Activated T-cell treated with anti-CD3 and anti-CD28 coated beads, Interleukin-2, amount 50 U/mL, for 4 hours (primary cell): ENCODE data around the gene KAT2A. TPM values are rescaled to one million over a fixed set of nuclear protein-coding genes. Genes with fewer than 3 reads are reported as not detected.
"Not testable (repeated sequence)": the region's sequence is repeated elsewhere in the genome, so short reads cannot be mapped to it uniquely, and the experiment has no call there.

Source experiments
- ATAC-seq, 2 donors: fragments of 200-7000 bp; cut with Tn5 transposase; one replicate each; pipeline ENCODE4 v1.10.0; 2021
- DNase-seq: peaks from one replicate; pipeline ENCODE4 v3.0.0-alpha.2; 2020
- H3K27me3 Mint-ChIP-seq: one replicate; pipeline ENCODE4 v1.8.0; 2021; ENCODE audit warnings: low read depth, mixed read lengths
- H3K36me3 Mint-ChIP-seq: one replicate; pipeline ENCODE4 v1.8.0; 2022; ENCODE audit warnings: mixed read lengths; ENCODE audit not compliant: insufficient read depth
- H3K4me1 Mint-ChIP-seq: one replicate; pipeline ENCODE4 v1.8.0; 2021; ENCODE audit warnings: low read depth, mixed read lengths
- H3K4me3 Mint-ChIP-seq: one replicate; pipeline ENCODE4 v1.8.0; 2021; ENCODE audit warnings: mild to moderate bottlenecking, moderate library complexity, mixed read lengths
- H3K9me3 Mint-ChIP-seq: one replicate; pipeline ENCODE4 v1.8.0; 2021; ENCODE audit warnings: mixed read lengths
- total RNA-seq, 3 donors: library from RNA; stranded (reverse); gene quantifications; one replicate each; pipeline ENCODE4 v1.2.1, GENCODE V29; 2021

Gene KAT2A
- total RNA-seq, result 10 to 100 TPM; 70.1 to 92.5 (median 82.4) TPM

DNA sequence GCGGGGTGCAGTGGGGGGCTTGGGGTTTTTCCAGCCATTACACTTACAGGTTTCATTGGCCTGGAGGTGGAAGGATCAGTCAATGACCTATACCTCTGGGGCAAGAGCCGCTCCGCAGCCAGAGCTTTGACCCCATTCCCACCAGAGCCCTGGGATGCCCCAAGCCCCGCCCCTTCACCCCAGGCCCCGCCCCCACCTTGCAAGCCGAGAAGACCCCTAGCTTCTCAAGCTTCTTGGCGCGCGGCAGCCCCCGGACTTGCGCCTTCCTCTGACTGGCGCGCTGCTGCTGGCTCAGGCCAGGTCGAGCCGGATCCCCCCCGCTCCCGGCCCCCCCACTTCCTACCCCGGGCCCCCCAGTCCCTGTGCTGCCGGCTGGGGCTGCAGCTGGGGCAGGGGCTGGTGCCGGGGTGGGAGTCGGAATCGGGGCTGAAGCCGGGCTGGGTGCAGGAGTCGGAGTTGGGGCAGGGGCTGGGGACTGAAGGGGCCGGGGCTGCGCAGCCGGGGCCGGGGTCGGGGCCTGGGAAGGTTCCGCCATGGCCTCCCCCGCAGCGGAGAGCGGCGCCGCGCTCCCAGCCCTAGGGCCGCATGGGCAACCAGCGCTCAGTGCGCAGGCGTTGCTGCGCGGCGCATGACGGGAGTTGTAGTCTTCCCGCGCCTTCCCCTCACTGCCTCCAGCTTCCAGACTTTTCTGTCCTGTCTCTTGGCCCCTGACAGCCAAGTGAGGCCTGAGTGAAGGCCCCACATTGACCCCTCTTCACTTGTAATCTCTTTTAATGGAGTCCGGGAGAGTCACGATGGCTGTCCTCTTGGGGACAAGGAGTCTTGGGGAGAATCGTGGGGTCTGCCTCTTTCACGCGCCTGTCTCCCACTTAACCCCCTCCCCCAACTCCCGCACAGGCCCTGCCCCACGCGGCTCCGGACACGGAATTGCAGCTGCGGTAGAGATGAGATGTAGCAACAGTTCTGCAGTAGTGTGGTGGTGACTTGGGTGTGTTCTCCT, at the start of gene KAT2A:
TSS of gene KAT2A (minus strand) at position 598 of the 1,000 bp plus-strand sequence. CDS start at position 535, 63 bp downstream.
- Mint-ChIP-seq H3K9me3 (no peaks in the 10 kb centered on the region), H3K27me3 (no peaks in the 10 kb centered on the region), H3K4me3 (peak within 1 kb of the TSS; percentile 75), H3K36me3 (peaks cover 18% of the 10 kb centered on the region), H3K4me1 (peaks cover 15% of the 10 kb centered on the region)
- ATAC-seq, result peak; percentile 95 to 96
- peak; percentile 71 for DNase-seq

DNA sequence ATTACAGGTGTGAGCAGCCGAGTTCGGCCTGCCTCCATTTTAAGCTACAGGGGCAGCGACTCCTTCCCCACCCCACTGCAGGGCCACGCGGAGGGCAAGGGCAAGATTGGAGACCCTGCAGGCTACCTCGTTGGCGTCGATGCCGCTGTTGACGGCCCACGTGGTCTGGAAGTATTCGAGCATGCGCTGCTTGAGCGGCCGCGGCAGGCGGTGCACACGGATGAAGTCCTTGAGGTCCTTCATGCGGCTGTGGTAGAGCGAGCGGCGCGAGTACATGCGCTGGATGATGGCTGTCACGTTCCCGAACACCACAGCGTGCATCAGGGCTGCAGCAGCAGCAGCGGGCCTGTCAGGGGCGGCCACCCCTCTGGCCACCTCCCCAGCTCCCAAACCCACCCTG, 48.2 kb upstream of the KAT2A start:
- no peak for DNase-seq
- no peaks in the 10 kb centered on the region for H3K27me3 Mint-ChIP-seq
- no peaks in the 10 kb centered on the region for H3K4me1 Mint-ChIP-seq

DNA sequence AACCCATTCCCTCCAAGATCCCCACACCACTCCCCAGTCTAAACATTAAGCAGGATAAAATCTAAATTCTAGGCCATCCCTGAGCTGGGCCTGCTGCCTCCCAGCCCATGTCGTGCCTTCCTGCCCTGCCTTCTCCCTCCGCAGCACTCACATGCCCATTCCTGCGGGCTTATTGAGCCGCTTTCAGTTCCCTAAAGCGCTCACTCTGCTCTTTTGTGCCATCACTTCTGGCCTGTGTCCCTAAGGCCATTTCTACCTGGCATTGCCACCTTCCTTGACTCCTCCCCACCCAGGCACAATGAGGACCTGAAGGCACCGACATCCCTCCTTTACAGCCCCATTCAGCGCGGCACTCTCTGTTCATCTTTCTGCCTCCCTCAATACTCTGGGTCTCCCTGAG, 46.6 kb upstream of the KAT2A start:
- DNase-seq (no peak), ATAC-seq (no peak)
- H3K36me3 Mint-ChIP-seq, result no peaks in the 10 kb centered on the region
- H3K4me1 Mint-ChIP-seq, result no peaks in the 10 kb centered on the region
- H3K9me3 Mint-ChIP-seq, result no peaks in the 10 kb centered on the region
- no peaks in the 10 kb centered on the region for H3K27me3 Mint-ChIP-seq
- H3K4me3 Mint-ChIP-seq, result no peak overlapping the region

More for the DNA sequence above, 48.2 kb upstream of the KAT2A start:
- Mint-ChIP-seq H3K9me3 (no peaks in the 10 kb centered on the region), H3K4me3 (no peak overlapping the region), H3K36me3 (no peaks in the 10 kb centered on the region)
- no peak for ATAC-seq

GRCh38 chr17:42166196-42166763, 45.1 kb upstream of the KAT2A start:
- Mint-ChIP-seq H3K4me1 (no peaks in the 10 kb centered on the region), H3K27me3 (no peaks in the 10 kb centered on the region), H3K4me3 (no peak overlapping the region), H3K36me3 (no peaks in the 10 kb centered on the region), H3K9me3 (no peaks in the 10 kb centered on the region)
- no peak for DNase-seq
- no peak for ATAC-seq

DNA sequence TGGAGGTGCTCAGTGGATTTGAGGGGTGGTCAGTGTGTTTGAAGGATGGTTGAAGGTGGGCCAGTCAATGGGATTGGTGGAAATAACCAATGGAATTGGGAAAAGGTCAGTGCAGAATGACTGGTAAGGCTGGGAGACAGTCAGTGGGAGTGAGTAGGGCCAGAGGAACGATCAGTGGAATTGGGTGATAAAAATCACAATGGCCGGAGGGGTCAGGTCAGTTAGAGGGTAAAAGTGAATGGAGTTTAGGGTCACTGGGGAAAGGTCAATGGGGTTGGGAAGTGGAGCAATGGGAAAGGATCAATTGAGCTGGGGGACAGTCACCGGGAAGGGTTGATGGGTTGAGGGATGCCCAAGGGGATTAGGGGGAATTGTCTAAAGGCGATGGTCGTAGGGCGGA, 44.6 kb upstream of the KAT2A start:
- no peak for DNase-seq
- Mint-ChIP-seq H3K36me3 (no peaks in the 10 kb centered on the region), H3K4me1 (no peaks in the 10 kb centered on the region), H3K9me3 (no peaks in the 10 kb centered on the region), H3K27me3 (no peaks in the 10 kb centered on the region), H3K4me3 (no peak overlapping the region)
- ATAC-seq, result no peak

GRCh38 chr17:42163696-42164407, 42.7 kb upstream of the KAT2A start:
- Mint-ChIP-seq H3K4me1 (no peaks in the 10 kb centered on the region), H3K9me3 (no peaks in the 10 kb centered on the region), H3K4me3 (no peak overlapping the region), H3K36me3 (no peaks in the 10 kb centered on the region), H3K27me3 (no peaks in the 10 kb centered on the region)
- no peak for ATAC-seq
- no peak for DNase-seq

- H3K4me1 Mint-ChIP-seq, result no peaks in the 10 kb centered on the region
- H3K27me3 Mint-ChIP-seq, result no peaks in the 10 kb centered on the region
- H3K9me3 Mint-ChIP-seq, result no peaks in the 10 kb centered on the region
- DNase-seq (peak; percentile 21), ATAC-seq (peak in 1 of 2 donors; percentile 48)
- H3K36me3 Mint-ChIP-seq, result no peaks in the 10 kb centered on the region
- no peak overlapping the region for H3K4me3 Mint-ChIP-seq
Observed at GRCh38 chr17:42163113-42163512, 41.9 kb upstream of the KAT2A start.

- DNase-seq (no peak), ATAC-seq (no peak)
- Mint-ChIP-seq H3K36me3 (no peaks in the 10 kb centered on the region), H3K4me1 (no peaks in the 10 kb centered on the region), H3K9me3 (no peaks in the 10 kb centered on the region), H3K27me3 (no peaks in the 10 kb centered on the region), H3K4me3 (no peak overlapping the region)
Observed at GRCh38 chr17:42160531-42160910, 39.4 kb upstream of the KAT2A start.

GRCh38 chr17:42159796-42160530, 38.8 kb upstream of the KAT2A start:
- no peak for DNase-seq
- Mint-ChIP-seq H3K9me3 (no peaks in the 10 kb centered on the region), H3K4me3 (no peak overlapping the region), H3K27me3 (no peaks in the 10 kb centered on the region), H3K4me1 (no peaks in the 10 kb centered on the region), H3K36me3 (no peaks in the 10 kb centered on the region)
- ATAC-seq, result no peak

DNA sequence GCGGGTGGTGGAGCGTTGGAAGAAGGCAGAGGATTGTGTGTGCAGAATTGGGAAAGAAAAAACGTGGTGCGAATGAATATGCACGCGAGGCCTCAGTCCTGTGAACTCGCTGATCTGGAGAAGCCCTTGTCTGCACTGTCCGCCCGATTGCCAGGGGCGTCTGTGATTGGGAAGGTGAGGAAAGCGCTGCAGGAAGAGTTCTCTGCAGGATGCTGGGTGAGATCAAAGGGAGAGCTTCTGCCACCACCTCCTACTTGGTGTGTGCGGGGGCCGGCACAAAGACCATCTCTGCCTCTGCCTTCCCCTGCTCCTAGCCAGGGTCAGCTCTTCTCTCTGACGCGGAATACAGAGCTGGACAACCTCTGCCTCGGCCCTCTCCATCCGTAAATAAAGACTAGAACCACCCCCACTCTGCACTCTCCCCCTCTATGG, 34.5 kb upstream of the KAT2A start:
- ATAC-seq (no peak), DNase-seq (no peak)
- H3K27me3 Mint-ChIP-seq, result no peaks in the 10 kb centered on the region
- peak overlapping the region; percentile 87 for H3K4me3 Mint-ChIP-seq
- peaks cover 31% of the 10 kb centered on the region for H3K4me1 Mint-ChIP-seq
- no peaks in the 10 kb centered on the region for H3K9me3 Mint-ChIP-seq
- H3K36me3 Mint-ChIP-seq, result peaks cover 4% of the 10 kb centered on the region

- Mint-ChIP-seq H3K9me3 (no peaks in the 10 kb centered on the region), H3K27me3 (no peaks in the 10 kb centered on the region), H3K4me1 (peaks cover 31% of the 10 kb centered on the region), H3K36me3 (peaks cover 4% of the 10 kb centered on the region), H3K4me3 (peak overlapping the region; percentile 87)
- DNase-seq, result no peak
- no peak for ATAC-seq
Observed at GRCh38 chr17:42153919-42154742, 33.0 kb upstream of the KAT2A start.

- H3K27me3 Mint-ChIP-seq, result no peaks in the 10 kb centered on the region
- no peak for ATAC-seq
- H3K4me1 Mint-ChIP-seq, result peaks cover 34% of the 10 kb centered on the region
Observed at GRCh38 chr17:42146911-42147607, 25.9 kb upstream of the KAT2A start.

GRCh38 chr17:42143138-42143537, 22.0 kb upstream of the KAT2A start:
- Mint-ChIP-seq H3K4me1 (peaks cover 37% of the 10 kb centered on the region), H3K36me3 (peaks cover 12% of the 10 kb centered on the region)
- not testable (repeated sequence) for H3K27me3 Mint-ChIP-seq, H3K9me3 Mint-ChIP-seq, DNase-seq, H3K4me3 Mint-ChIP-seq, ATAC-seq

More at GRCh38 chr17:42146911-42147607, 25.9 kb upstream of the KAT2A start:
- no peak for DNase-seq
- Mint-ChIP-seq H3K4me3 (no peak overlapping the region), H3K36me3 (peaks cover 21% of the 10 kb centered on the region), H3K9me3 (no peaks in the 10 kb centered on the region)
